22Rv1 (cell line): ENCODE data around the gene NLK.

Source experiments
- H3K27ac ChIP-seq: fragments of 450-650 bp; 2 replicates; pipeline ENCODE4 v1.5.1; 2017
- ZFX ChIP-seq: fragments of 450-650 bp; IDR thresholded peaks from 2 replicates; pipeline ENCODE4 v1.6.1; 2017; ENCODE audit warnings: antibody characterized with exemption, borderline replicate concordance
- TF ChIP-seq, protein P1 (sequence below): fragments of 450-650 bp; IDR thresholded peaks from 2 replicates; pipeline ENCODE4 v1.5.1; 2017; ENCODE audit warnings: mild to moderate bottlenecking

Gene NLK

DNA sequence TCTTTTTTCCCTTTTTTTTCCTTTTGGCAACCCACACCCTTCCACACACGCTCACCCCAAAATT is at the start of gene NLK:
TSS of gene NLK (plus strand) at position 21 of the 64 bp plus-strand sequence. CDS start 197 bp downstream, outside the sequence.
- TF ChIP-seq, protein P1, sequence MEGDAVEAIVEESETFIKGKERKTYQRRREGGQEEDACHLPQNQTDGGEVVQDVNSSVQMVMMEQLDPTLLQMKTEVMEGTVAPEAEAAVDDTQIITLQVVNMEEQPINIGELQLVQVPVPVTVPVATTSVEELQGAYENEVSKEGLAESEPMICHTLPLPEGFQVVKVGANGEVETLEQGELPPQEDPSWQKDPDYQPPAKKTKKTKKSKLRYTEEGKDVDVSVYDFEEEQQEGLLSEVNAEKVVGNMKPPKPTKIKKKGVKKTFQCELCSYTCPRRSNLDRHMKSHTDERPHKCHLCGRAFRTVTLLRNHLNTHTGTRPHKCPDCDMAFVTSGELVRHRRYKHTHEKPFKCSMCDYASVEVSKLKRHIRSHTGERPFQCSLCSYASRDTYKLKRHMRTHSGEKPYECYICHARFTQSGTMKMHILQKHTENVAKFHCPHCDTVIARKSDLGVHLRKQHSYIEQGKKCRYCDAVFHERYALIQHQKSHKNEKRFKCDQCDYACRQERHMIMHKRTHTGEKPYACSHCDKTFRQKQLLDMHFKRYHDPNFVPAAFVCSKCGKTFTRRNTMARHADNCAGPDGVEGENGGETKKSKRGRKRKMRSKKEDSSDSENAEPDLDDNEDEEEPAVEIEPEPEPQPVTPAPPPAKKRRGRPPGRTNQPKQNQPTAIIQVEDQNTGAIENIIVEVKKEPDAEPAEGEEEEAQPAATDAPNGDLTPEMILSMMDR: no peak
- no peak for TF ChIP-seq ZFX
- H3K27ac ChIP-seq: peak within 1 kb of the TSS; percentile 68

DNA sequence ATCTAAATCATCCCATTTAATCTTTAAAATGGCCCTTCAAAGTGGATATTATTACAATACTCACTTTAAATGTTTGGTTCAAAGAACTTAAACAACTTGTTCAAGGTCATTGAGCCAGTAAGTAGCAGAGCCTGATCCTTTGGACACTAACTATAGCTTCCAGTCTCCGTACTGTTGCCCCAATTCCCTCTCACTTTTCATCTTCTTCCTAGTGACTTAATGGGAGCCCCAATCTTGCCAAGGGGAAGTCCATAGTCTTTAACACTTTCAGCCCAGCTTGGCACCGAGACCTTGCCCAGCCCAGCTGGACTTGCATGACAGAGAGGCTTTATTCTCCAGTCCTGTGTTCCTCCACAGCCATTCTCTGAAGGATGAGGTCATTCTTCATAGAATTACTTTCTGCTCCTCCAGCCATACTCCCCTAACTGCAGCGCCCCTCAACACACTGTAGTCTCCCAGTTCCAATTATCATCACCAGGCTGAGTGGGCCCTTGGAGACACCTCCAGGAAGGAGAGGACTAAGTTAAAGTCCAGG is 49.2 kb upstream of the NLK start:
- H3K27ac ChIP-seq: no peak overlapping the region
- no peak for TF ChIP-seq ZFX
- TF ChIP-seq, protein P1: no peak

DNA sequence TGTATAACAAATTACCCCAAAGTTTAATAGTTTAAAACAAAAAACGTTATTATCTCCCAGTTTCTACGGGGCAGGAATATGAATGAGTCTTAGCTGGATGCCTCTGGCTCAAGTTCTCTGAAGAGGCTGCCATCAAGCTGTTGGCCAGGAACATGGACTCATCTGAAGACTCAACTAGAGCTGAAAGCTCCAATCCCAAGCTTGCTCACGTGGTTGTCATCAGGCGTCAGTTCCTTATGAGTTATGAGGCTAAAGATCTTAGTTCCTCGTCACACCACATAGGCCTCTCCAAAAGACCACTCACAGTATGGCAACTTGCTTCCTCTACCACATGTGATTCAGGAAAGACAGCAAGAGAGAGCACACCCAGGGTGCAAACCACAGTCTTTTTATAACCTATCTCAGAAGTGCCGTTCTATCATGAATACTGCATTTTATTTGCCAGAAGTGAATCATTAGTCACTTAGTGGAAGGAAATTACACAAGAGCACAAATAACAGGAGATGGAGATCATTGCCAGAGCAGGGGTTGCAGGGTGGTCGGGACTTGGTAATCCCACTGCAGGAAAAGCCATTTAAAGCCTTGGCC is 48.7 kb upstream of the NLK start:
- TF ChIP-seq, protein P1: no peak
- TF ChIP-seq ZFX: no peak
- H3K27ac ChIP-seq: no peak overlapping the region

DNA sequence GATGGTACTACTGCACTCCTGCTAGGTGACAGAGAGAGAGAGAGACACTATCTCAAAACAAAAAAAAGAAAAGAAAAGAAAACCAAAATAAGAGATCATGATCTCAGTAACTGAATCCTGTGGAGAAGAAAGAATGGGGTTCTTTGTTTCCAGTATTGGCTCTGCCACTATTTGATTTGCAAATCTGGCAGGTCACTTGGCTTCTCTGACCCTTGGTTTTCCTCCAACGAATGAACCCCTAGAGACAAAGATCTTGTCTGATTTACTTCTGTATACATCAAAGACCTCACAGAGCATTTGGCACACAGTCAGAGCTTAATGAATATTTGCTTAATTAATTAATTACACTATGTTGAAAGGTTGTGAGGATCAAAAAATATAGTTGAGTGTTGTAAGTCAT is 47.9 kb upstream of the NLK start:
- H3K27ac ChIP-seq: no peak overlapping the region
- no peak for TF ChIP-seq ZFX
- TF ChIP-seq, protein P1: no peak

DNA sequence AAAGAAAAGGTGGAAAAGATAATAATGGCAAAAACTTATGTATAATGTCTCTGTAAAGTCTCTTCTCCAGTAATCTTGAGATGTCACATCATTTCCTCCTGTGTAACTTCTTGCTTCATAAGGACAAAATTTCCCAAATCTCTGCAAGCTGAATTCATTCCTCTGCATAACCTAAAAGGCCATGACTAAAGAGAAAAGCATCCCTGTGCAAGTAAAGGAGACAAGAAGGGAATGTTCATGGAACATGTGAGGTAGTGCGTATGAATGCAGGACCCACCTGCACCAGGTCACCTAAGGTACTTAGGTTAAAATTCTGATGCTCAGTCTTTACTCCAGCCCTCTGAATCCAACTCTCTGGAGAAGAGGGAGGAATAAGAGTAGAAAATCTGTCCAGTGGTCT is 46.9 kb upstream of the NLK start:
- TF ChIP-seq, protein P1: no peak
- no peak for TF ChIP-seq ZFX
- no peak overlapping the region for H3K27ac ChIP-seq

DNA sequence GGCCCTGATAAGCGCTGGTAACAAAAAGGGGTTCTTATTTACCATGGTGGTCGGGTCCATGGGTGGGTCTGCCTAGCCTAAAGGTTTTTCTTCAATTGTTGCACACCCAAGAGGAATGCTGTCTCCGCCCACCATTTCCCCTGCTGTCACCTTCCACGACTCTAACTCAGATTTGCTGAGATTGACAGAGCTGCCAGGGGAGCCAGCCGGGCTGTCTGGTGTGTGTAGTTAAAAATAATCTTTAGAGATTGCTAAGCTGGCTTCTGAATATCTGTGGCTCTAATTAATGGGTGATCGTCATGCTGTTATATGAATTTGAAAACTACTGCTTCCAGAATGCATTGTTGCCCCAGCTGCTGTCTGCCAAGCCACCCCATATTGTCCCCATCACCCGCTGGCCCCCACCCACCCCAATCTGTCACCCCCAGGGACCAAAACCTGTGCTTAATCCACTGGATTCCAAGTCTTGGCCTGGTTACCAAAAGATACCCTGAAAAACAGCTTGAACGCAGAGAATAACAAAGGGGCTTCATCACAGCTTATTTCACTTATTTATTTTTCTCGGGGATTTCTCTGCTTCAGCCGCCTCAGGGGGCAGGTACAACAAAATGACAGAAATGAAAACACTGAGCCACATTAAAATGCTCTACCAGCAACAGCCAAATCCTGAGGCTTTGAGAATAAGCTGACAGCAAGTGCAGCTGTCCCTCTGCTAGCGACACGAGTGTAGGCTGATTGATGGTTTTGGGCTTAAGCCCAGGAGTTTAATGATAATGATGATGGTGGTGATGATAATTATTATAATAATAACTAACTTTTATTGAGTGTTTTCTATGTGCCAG is 46.1 kb upstream of the NLK start:
- no peak for TF ChIP-seq ZFX
- TF ChIP-seq, protein P1: no peak
- H3K27ac ChIP-seq: no peak overlapping the region

DNA sequence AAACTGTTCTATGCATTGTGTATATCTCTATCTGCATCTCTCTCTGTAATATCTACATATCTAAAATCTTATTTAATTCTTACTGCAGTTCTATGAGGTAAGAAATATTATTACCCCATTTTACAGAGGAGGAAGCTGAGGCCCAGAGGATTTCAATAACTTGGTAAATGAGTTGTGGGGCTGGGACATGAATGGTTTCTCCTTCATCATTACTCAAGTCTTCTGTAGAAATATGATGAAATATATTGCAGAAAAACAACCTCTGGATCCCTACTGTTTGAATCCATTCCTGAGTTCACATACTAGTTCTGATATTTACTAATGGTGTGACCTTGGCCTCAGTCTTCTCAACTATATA is 45.5 kb upstream of the NLK start:
- TF ChIP-seq, protein P1: no peak
- no peak for TF ChIP-seq ZFX
- no peak overlapping the region for H3K27ac ChIP-seq
